HG03354 (cell line): ENCODE data around the gene SFT2D3.

ENCODE experiments used
- ATAC-seq: cut with Tn5 transposase; IDR thresholded peaks from one replicate; pipeline ENCODE4 v1.9.1; 2021; ENCODE audit warnings: mild to moderate bottlenecking; ENCODE audit not compliant: unreplicated experiment, poor library complexity, severe bottlenecking

Gene SFT2D3

GRCh38 chr2:127664065-127664894 is 37.0 kb upstream of the SFT2D3 start:
- ATAC-seq, result no peak

GRCh38 chr2:127664895-127665225 is 36.4 kb upstream of the SFT2D3 start:
- ATAC-seq, result no peak

DNA sequence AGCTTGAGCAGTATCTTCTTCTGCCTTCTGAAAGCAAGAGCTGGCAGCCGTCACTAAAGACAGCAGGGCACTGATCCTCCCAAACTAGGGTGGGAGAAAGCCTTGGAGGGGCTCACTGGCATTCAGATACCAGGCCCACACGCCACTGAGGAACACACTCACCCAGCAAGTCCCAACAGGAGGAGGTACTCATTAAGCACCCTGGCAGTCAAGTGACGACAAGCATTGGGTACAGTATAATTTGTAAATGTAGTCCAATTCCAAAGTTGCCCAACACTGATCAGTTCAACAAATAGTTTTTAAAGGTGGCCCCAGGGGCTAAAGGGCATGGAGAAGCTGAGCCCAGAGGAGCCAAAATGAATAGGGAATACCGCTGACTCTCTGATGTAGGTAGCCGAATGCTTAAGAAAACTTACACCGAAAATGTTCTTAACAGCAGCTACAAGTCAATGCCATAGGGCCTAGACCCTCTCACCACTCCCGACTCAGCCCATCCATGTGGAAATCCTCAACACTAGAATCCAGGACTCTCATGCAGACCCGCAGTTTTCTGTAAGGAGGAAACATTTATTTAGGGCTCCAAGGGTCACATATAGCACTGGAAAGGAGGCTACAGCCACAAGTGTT is 35.9 kb upstream of the SFT2D3 start:
- ATAC-seq, result no peak

GRCh38 chr2:127669056-127669455 is 32.2 kb upstream of the SFT2D3 start:
- ATAC-seq, result no peak

DNA sequence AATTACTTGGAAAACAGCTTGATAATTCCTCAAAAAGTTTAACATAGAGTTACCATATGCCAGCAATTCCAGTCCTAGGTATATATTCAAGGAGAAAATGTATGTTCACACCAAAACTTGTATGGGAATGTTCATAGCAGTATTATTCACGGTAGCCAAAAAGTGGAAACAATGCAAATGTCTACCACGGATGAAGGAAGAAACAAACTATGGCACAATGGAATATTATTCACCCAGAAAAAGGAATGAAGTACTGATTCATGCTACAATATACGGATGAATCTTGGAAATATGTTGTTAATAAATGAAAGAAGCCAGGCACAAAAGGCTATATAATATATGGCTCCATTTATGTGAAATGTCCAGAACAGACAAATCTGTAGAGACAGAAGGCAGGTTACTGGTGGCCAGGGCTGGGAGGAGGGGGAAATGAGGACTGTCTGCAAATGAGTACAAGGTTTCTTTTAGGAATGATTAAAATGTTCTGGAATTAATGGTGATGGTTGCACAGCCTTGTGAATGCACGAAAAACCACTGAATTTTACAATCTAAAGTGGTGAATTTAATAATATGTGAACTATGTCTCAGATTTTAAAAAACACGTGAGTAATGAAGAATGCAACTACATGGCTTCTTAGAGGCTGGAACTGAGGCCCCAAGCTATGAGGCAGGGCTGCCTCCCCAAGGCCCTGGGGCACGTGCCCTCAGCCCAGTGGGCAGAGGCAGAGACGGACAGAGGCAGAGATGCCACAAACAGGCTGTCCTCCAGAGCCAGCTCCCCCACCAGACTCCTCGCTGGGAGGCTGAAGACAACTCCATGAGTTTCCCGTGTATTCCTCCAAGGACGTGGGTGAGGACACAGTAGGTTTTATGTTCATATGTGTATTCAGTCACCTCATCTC is 31.0 kb upstream of the SFT2D3 start:
- ATAC-seq, result no peak

DNA sequence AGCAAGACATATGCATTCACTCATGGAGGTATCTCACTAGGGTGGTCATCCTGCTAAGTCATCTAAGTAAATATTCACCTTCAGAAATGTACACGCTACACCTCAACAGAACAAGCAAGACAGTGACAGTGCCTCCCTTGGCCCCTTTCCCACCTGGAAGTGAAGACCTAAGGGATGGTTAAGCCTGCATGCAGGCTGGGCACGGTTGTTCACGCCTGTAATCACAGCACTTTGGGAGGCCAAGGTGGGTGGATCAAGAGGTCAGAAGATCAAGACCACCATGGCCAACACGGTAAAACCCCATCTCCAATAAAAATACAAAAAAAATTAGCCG is 30.4 kb upstream of the SFT2D3 start:
- no peak for ATAC-seq

DNA sequence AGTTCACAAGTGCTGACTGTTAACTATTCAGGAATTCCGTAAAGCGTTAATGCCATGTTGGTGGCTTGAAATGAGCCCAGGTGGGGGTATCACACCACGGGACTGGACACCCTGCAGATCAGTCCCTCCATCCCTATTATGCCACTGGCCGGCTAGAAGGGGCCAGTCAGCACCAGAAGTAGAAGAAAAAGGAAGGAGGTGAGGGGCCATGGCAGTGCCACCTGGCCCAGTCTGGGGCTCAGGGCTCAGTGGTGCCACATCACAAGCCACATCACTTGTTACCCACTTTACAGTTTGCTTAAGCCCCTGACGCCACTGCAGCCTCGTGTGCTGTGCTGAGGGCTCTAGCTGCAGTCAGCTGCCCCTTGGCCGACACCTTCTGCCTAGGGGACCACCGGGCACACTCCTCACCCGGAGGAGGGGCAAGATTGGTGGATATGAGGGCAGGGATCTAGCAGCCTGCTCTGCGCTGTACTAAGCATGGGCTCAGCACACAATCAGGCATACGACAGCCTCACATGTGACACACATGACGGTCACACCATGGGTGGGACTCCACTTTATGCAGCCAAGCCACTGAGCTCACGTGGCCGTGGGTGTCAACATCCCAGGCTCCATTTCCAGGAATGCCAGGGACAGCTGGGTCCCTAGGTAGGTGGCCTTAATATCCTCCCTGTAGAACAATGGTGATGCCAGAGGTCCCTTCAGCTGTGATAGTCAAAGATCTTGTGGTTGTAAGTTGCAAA is 29.6 kb upstream of the SFT2D3 start:
- ATAC-seq, result no peak

DNA sequence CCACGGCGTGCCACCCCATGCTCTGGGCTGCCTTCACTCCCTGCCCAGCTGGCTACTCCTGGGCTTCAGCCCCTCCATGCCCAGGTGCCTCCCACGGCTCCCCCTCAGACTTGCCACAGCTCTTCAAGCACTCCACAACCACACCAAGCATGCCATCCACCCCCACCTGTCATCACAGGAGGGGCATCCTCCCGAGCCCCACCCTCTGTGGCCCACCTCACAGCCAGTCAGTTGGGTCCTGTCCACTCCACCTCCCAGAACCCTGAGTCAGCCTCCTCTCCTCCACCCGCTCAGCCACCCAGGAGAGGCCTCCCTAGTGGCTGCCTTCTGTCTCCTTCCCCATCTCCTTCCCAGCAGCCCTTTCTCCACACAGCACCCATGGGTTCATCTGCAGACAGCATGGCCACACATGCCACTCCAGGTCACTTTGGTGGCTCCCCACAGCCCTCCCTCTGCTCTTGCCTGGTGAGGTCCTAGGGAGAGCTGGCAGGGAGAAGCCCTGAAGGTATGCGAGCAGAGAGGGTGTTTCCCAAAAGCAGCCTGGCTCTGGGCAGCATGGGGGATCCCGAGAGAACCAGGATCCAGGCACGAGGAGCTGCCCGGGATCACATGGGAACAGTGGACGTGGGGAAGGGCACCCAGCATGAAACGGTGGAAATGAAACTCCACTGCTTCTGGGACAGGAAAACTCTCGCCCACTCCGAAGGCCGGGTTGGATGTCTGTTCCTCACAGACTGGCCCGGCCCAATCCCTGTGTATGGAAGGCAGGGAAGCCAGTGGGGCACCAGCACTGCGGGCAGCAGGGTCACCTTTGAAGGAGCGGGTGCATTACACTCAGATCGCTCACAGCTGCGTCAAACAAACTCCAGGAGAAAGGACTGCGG is 28.7 kb upstream of the SFT2D3 start:
- ATAC-seq, result no peak

DNA sequence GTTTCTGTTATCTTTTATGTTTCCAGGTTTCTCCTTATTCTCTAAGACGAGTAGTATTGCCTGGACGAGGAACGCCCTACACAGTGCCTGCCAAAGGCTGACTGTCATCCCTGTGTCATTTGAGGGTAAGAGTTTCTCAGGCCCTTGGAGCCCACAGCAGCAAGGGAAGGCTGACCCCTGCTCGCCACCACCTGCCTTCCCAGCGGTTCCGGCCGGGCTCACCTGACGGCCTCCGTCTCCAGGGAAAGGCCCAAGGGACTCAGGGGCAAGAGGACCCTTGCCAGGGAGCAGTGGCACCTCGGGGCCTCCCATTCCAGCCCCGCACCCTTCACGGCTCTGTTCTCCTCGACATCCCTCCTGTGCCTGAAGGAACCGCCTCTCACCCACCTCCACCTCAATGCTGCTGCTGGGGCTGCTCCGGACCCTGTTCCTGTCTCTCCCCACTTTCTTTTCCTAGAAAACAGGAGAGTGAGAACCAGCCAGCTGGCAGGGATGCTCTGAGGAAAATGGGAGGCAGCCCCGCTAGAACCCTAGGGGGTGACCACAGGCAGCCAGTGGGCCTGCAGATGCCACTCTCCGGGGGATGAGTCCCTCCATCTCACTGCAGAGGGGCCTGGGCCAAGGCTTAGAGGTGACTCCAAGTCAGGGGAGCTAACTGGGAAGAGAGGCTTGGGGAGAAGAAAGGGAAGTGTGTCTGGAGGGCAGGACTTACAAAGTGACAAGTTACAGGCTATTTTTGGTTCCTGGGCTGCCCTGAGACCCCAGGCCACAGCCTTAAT is 27.8 kb upstream of the SFT2D3 start:
- no peak for ATAC-seq

- no peak for ATAC-seq
Observed at GRCh38 chr2:127674241-127675209, 26.8 kb upstream of the SFT2D3 start.

GRCh38 chr2:127675331-127676261 is 25.7 kb upstream of the SFT2D3 start, which contains the start of gene LIMS2:
LIMS2 (minus strand) TSS chr2:127675530; CDS start chr2:127675024, 506 bp downstream.
- ATAC-seq, result no peak

DNA sequence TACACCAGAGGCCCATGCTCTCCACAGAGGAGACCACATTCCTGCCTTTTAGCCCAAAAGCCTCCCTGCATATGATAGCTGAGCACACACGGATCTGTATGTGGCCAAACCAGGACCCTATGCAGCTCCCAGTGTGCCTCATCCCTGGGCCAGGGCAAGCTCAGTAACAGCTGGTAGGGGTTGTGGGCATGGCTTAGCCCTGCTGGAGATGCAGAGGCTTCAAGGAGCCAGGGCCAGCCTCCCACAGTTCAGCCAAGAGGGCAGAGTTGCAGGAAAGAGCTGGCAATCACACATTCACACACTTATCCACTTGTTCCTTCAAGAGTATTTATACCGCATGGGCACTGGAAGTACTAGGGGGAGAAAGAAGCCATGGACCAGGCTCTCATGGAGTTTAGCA is 24.4 kb upstream of the SFT2D3 start:
- ATAC-seq, result no peak

GRCh38 chr2:127678531-127678930 is 22.8 kb upstream of the SFT2D3 start:
- no peak for ATAC-seq

DNA sequence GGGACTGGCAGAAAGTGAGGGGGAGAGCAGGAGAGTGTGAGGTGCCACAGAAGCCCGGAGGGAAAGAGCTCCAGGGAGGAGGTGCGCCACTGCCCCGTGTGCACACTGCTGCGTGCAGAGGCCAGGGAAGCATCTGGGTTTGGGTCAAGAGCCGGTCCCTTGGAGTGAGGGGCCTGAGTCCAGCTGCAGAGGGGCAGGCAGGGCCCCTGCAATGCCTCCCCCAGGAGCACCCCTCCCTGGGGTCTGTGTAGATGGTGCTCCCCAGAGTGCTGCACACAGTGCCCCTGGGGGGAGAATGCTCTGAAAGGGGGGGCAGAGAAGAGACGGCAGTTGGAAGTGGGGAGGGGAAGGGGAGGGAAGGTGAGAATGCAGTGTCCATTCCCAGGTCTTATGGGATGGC is 22.3 kb upstream of the SFT2D3 start:
- ATAC-seq, result no peak

DNA sequence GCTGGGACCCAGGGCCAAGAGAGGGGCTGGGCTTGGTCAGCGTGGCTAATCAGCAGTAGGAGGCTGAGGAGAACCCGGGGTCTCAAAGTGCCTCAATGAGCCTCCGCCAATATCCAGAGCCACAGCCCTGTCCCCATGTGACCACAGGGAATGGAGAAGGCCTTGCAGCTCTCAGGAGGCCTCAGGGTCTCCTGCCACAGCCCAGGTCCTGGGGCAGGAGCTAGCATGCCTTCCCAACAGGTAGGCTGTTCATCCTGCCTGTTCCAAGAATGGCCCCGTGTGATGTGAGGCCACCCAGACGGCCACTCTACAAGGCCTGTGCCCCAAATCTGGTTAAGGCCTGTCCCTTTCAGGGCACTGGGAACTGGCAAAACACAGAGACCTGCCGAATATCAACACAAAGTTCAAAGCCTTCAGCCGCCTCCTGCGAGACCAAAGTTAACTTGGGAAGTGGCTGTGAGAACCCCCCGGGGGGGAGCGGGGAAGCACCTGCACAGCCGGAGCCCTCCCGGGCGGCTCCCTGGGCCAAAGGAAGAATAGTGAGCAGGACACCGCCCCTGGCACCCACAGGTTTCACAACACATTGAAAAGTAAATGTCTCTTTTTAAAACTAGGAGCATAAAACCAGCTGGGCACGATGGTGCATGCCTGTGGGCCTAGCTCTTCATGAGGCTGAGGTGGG is 21.5 kb upstream of the SFT2D3 start:
- ATAC-seq, result no peak
